SH-SY5Y (cell line): Measurements from ENCODE around the gene RPN2.

Experiments used
- GATA2 ChIP-seq: IDR thresholded peaks from 2 replicates; pipeline ENCODE4 v1.6.1; 2011; ENCODE audit warnings: mild to moderate bottlenecking, low read depth, low read length
- GATA3 ChIP-seq: IDR thresholded peaks from 2 replicates; pipeline ENCODE4 v1.6.1; 2011; ENCODE audit warnings: low read depth, mild to moderate bottlenecking, low read length, moderate library complexity

DNA sequence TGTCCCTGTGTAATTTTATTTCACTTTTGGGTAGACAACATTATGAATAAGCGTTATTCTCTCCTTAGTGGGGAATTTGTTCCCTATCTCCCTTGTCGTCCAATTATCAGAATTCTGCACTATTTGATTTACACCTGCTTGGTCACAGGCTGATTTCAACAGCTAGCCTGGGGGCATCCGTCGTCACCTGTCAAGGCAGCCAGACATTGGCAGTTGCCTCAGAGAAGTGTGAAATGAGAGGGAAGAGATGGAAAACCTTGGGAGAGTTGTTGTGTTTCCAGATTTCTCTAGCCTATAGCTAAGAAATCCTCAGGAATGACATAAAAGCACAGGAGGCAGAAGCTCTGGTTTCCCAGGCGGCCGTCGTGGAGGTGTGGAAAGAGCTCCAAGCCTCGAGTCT lies 83.4 kb downstream of the RPN2 start:
- TF ChIP-seq GATA2 (no peak), GATA3 (no peak)
